ENCODE results near the gene THADA. TPM values are rescaled to one million over a fixed set of nuclear protein-coding genes. Genes with fewer than 3 reads are reported as not detected.

THADA gene
- total RNA-seq, 1 experiment from 2014 or later, result 20.1 TPM

- Mint-ChIP-seq H3K27ac (no peak overlapping the region; a peak in 1 of 7 replicates), H3K36me3 (ENCODE audit: insufficient read depth in 1 of 3, low read depth in 3 of 3) (no peaks in the 10 kb centered on the region)
- H2BK20ac ChIP-seq (ENCODE audit: low read depth, low read length, poor library complexity, severe bottlenecking), result no peak overlapping the region
These were observed 136.2 kb downstream of the THADA start for GRCh38 chr2:43459446-43460173.

More at GRCh38 chr2:43459446-43460173, 136.2 kb downstream of the THADA start:
- Histone ChIP-seq H2AK5ac (ENCODE audit: insufficient read length, low read length) (no peak overlapping the region), H3K14ac (ENCODE audit: insufficient read depth, low read length) (no peak overlapping the region), H3K27me3 (ENCODE audit: insufficient read depth, low read length) (no peaks in the 10 kb centered on the region), H3K4me2 (ENCODE audit: insufficient read depth, insufficient read length, low read length) (no peak overlapping the region), H3K9ac (ENCODE audit: extremely low read depth, insufficient read length, low read length) (no peak overlapping the region), H2BK5ac (ENCODE audit: insufficient read length, low read length) (no peak overlapping the region), H3K27ac (ENCODE audit: insufficient read length, low read depth, low read length) (no peak overlapping the region), H2BK12ac (ENCODE audit: insufficient read length, low read depth, low read length) (no peak overlapping the region), H3T11ph (ENCODE audit: low read length) (no peak overlapping the region), H3K56ac (ENCODE audit: insufficient read length, low read depth, low read length) (no peak overlapping the region), H4K20me1 (ENCODE audit: control insufficient read depth, insufficient read depth, insufficient read length) (no peaks in the 10 kb centered on the region), H4K91ac (ENCODE audit: insufficient read length, low read depth, low read length) (no peak overlapping the region), H2AFZ (ENCODE audit: low read length) (no peak overlapping the region), H3K23me2 (ENCODE audit: insufficient read length, low read depth, low read length, poor library complexity, severe bottlenecking) (no peaks in the 10 kb centered on the region), H3K23ac (ENCODE audit: insufficient read length, low read depth, low read length) (no peak overlapping the region), H4K8ac (replicated peaks; ENCODE audit: insufficient read length, low read depth, low read length) (no peak overlapping the region), H3K79me1 (ENCODE audit: insufficient read depth, low read depth, low read length, poor library complexity, severe bottlenecking) (no peaks in the 10 kb centered on the region), H3K4ac (ENCODE audit: low read depth, low read length) (no peak overlapping the region), H3K4me1 (ENCODE audit: insufficient read depth, low read length) (no peaks in the 10 kb centered on the region), H3K18ac (ENCODE audit: insufficient read length, low read depth, low read length) (no peak overlapping the region), H2BK120ac (ENCODE audit: low read depth, low read length, poor library complexity, severe bottlenecking) (no peak overlapping the region), H3K79me2 (ENCODE audit: insufficient read depth, low read length) (no peaks in the 10 kb centered on the region), H4K5ac (ENCODE audit: insufficient read length, low read depth, low read length) (no peak overlapping the region), H3K9me3 (ENCODE audit: control insufficient read depth, low read depth, low read length) (no peaks in the 10 kb centered on the region), H2BK15ac (ENCODE audit: low read depth, low read length) (no peak overlapping the region)
- peaks cover 4 to 8% of the 10 kb centered on the region in 2 experiments for H3K4me1 Mint-ChIP-seq
- no peak overlapping the region for H3K4me3 Mint-ChIP-seq
- no peaks in the 10 kb centered on the region for H3K9me3 Mint-ChIP-seq
- no peaks in the 10 kb centered on the region for H3K27me3 Mint-ChIP-seq (ENCODE audit: low read depth)
- no peak for DNase-seq
- no peak for TF ChIP-seq CTCF (conservative IDR thresholded peaks at IDR 0.05)
- no CpG with 5 or more reads among the region's 1 CpG for WGBS (ENCODE audit: extremely low coverage, insufficient read length, low lambda C conversion rate)

Measured in H9 (cell line).